OCI-LY7 (cell line): ENCODE results near the gene MBLAC1. TPM values are rescaled to one million over a fixed set of nuclear protein-coding genes. Genes with fewer than 3 reads are reported as not detected.
A peak's percentile ranks its signal among the peaks of the same experiment; 100 is the strongest.

Source experiments
- BruUV-seq: library from RNA; stranded (reverse); fragments of 400-500 nt; replicated peaks from 2 replicates; lab custom pipeline; 2021; lab: Mats Ljungman, UMichigan
- CTCF ChIA-PET: fragments of 300-600 bp; sonication (Branson Sonifier 250); formaldehyde crosslinking; loops from one replicate; lab custom pipeline; 2022; ENCODE audit warnings: antibody characterized with exemption; ENCODE audit not compliant: unreplicated experiment; lab: Charles Lee
- POLR2A ChIA-PET: fragments of 300-600 bp; sonication (Branson Sonifier 250); formaldehyde crosslinking; loops from one replicate; lab custom pipeline; 2022; ENCODE audit warnings: antibody characterized with exemption; lab: Charles Lee
- DNase-seq: peaks from one replicate; pipeline ENCODE4 v3.0.0-alpha.2; 2015; ENCODE audit warnings: low spot score
- H2AFZ ChIP-seq: fragments of 200-600 bp; sonication (generic), shearing (Covaris generic); 2 replicates; pipeline ENCODE4 v1.6.1; 2014; ENCODE audit warnings: mild to moderate bottlenecking, antibody characterized with exemption, low read length, moderate library complexity
- H3K27ac ChIP-seq: fragments of 200-600 bp; sonication (generic); 2 replicates; pipeline ENCODE4 v1.5.1; 2014; ENCODE audit warnings: mixed run types, low read depth, mild to moderate bottlenecking, moderate library complexity, low read length, inconsistent platforms; ENCODE audit not compliant: poor library complexity, severe bottlenecking
- H3K36me3 ChIP-seq: fragments of 200-600 bp; sonication (generic); 2 replicates; pipeline ENCODE4 v1.6.1; 2014; ENCODE audit warnings: mild to moderate bottlenecking, antibody characterized with exemption, low read length, moderate library complexity, mixed read lengths; ENCODE audit not compliant: insufficient read depth
- H3K4me1 ChIP-seq: fragments of 200-600 bp; sonication (generic); 2 replicates; pipeline ENCODE4 v1.5.1; 2014; ENCODE audit warnings: mild to moderate bottlenecking, low read length; ENCODE audit not compliant: insufficient read depth, poor library complexity, severe bottlenecking
- H3K4me2 ChIP-seq: fragments of 200-600 bp; sonication (generic); 2 replicates; pipeline ENCODE4 v1.6.1; 2014; ENCODE audit warnings: mild to moderate bottlenecking, low read length
- H3K4me3 ChIP-seq: fragments of 200-600 bp; sonication (generic); 2 replicates; pipeline ENCODE4 v1.5.1; 2014; ENCODE audit warnings: mild to moderate bottlenecking, low read depth, low read length; ENCODE audit not compliant: poor library complexity, severe bottlenecking
- H3K79me2 ChIP-seq: fragments of 200-600 bp; sonication (generic); 2 replicates; pipeline ENCODE4 v1.6.1; 2016; ENCODE audit warnings: low read depth, mild to moderate bottlenecking, low read length, moderate library complexity, mixed read lengths; ENCODE audit not compliant: insufficient read depth
- H3K9me2 ChIP-seq: fragments of 200-600 bp; sonication (generic); 2 replicates; pipeline ENCODE4 v1.6.1; 2016; ENCODE audit warnings: mild to moderate bottlenecking, low read length, mixed read lengths; ENCODE audit not compliant: insufficient read depth
- H3K9me3 ChIP-seq: fragments of 200-600 bp; sonication (generic); 2 replicates; pipeline ENCODE4 v1.6.1; 2014; ENCODE audit warnings: mild to moderate bottlenecking, mixed run types, low read length, mixed read lengths
- H4K20me1 ChIP-seq: fragments of 200-600 bp; sonication (generic); 2 replicates; pipeline ENCODE4 v1.6.1; 2014; ENCODE audit warnings: mild to moderate bottlenecking, antibody characterized with exemption, low read length, moderate library complexity, mixed read lengths; ENCODE audit not compliant: insufficient read depth
- EZH2phosphoT487 ChIP-seq: fragments of 200-600 bp; sonication (generic); IDR thresholded peaks from 2 replicates; pipeline ENCODE4 v1.6.1; 2018; ENCODE audit warnings: low read depth, borderline replicate concordance, mild to moderate bottlenecking, mixed run types, antibody characterized with exemption, low read length, moderate library complexity, mixed read lengths
- intact Hi-C: fragments of 100-400 bp; cut with micrococcal nuclease; formaldehyde crosslinking; loops from one replicate; pipeline ENCODE4 v1.10.0; 2022; ENCODE audit not compliant: unreplicated experiment
- total RNA-seq, 2 experiments: library from RNA; depleted of rRNA in 1 of 2; stranded (reverse); fragments of >200 nt in 1 of 2; shearing (Covaris generic) in 1 of 2; gene quantifications; 2 replicates each; pipeline ENCODE4 v1.2.3, GENCODE V29; 2014 to 2022
- TF ChIP-seq, protein P1 (sequence below): fragments of 200-600 bp; sonication (generic); conservative IDR thresholded peaks from 2 replicates; pipeline ENCODE4 v1.5.1; 2014; ENCODE audit warnings: mild to moderate bottlenecking, antibody characterized with exemption, low read length, moderate library complexity, mixed read lengths

MBLAC1 gene
- total RNA-seq, 2 experiments from 2014 or later: 4.5 to 4.8 TPM

DNA sequence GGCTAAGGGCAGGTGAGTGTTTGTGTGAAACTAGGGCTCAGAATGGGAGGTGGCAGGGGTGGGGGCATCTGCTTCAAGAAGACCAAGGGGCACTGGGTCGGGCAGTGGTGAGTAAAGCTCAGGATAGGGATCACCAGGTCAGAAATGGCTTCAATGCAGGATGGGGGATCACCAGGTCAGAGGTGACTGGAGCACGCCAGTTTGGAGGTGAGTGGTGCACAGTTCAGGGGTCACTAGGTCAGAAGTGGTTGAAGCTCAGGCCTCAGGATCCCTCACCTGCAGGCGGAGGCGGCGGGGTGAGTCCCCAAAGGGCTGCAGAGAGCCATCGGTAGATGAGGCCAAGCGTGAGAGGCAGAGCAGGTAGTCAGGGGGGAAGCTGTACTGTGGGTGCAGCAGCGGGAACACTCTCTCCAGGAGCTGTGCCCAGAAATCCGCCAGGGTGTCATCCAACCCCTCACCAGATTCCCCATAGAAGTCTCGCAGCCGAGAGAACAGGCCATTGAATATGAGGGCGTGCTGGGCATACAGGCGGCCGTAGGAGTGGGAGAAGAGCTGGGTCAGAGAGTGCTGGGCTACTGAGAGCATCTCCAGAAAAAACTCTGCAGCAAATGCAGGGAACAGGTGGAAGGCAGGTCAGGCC lies 48.6 kb downstream of the MBLAC1 start:
- Histone ChIP-seq H3K36me3 (peaks cover 9% of the 10 kb centered on the region; the same call in 1 of the 2 replicates), H4K20me1 (no peaks in the 10 kb centered on the region), H3K4me2 (peak overlapping the region; percentile 24; the same call in 1 of the 2 replicates), H3K4me3 (no peak overlapping the region), H3K27ac (no peak overlapping the region), H2AFZ (no peak overlapping the region), H3K9me2 (no peaks in the 10 kb centered on the region), H3K79me2 (peaks cover 6% of the 10 kb centered on the region; the same call in 1 of the 2 replicates), H3K4me1 (peaks cover 76% of the 10 kb centered on the region), H3K9me3 (no peaks in the 10 kb centered on the region)
- BruUV-seq: no TSS peak
- ChIA-PET CTCF (no interaction called here), POLR2A (interaction anchor here (0.7 to 1.0 kb wide), 2 partner anchors 15 to 16 kb away, joined by 3 to 4 read pairs; no protein-coding TSS in a partner anchor)
- TF ChIP-seq, protein P1, sequence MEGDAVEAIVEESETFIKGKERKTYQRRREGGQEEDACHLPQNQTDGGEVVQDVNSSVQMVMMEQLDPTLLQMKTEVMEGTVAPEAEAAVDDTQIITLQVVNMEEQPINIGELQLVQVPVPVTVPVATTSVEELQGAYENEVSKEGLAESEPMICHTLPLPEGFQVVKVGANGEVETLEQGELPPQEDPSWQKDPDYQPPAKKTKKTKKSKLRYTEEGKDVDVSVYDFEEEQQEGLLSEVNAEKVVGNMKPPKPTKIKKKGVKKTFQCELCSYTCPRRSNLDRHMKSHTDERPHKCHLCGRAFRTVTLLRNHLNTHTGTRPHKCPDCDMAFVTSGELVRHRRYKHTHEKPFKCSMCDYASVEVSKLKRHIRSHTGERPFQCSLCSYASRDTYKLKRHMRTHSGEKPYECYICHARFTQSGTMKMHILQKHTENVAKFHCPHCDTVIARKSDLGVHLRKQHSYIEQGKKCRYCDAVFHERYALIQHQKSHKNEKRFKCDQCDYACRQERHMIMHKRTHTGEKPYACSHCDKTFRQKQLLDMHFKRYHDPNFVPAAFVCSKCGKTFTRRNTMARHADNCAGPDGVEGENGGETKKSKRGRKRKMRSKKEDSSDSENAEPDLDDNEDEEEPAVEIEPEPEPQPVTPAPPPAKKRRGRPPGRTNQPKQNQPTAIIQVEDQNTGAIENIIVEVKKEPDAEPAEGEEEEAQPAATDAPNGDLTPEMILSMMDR: no peak
- TF ChIP-seq EZH2phosphoT487: no peak
- intact Hi-C loops: no loop called here
- no peak for DNase-seq

DNA sequence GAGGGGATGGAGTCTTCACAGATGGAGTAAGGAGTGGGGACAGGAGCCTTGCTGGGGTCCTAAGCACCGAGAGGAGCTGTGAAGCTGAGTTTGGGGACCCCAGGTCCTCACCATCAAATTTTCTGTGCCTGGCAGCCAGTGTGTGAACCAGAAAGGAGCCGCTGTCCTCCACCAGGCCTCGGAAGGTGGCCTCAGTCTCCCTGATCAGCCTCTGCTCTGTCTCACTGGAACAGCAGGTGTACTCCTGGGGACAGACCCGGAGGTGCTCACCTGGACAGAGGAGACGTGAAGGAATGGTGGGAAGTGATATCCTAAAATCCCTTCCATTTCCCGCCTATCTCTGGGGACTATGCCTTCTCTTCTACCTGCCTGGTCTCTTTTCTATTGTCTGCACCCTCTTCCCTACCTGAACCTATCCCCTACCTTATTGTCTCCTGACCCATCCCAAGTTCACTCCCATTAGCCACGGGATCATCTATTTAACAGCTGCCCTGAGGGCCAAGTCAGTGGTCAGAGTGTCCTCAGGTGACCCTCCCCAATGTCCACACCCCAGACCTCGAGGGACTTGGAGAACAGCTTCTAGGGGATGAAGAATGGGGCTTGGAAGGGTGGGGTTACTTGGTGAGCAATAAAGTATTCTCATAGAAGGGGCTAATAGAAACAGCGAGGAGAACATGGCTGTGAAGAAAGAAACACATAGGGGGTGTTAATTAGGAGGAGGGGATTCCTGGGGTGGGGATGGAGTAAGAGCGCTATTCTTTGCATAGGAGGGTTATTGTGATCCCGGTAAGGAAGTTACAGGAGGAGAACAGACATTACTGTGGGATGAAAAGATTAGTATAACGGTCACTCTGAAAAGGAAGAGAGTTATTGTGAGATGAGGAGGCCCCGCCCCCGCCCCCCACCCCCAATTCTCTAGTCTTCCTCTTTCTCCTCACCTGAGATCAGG lies 49.6 kb downstream of the MBLAC1 start:
- Histone ChIP-seq H3K36me3 (peaks cover 9% of the 10 kb centered on the region; the same call in 1 of the 2 replicates), H3K4me1 (peaks cover 76% of the 10 kb centered on the region), H3K79me2 (peaks cover 6% of the 10 kb centered on the region; the same call in 1 of the 2 replicates), H3K4me2 (peak overlapping the region; percentile 99), H2AFZ (no peak overlapping the region; the same call in 1 of the 2 replicates), H3K9me2 (no peaks in the 10 kb centered on the region), H3K9me3 (no peaks in the 10 kb centered on the region), H3K27ac (peak overlapping the region; percentile 39), H4K20me1 (no peaks in the 10 kb centered on the region), H3K4me3 (peak overlapping the region; percentile 95)
- ChIA-PET CTCF (interaction anchor here (0.6 kb wide), 1 partner anchor 1927 kb away, joined by 3 read pairs; no protein-coding TSS in a partner anchor), POLR2A (interaction anchor here (1.0 to 1.5 kb wide), 4 partner anchors 17 to 42 kb away, joined by 3 to 8 read pairs (median 6); partner anchors contain the start of gene LAMTOR4)
- TF ChIP-seq EZH2phosphoT487: no peak
- TF ChIP-seq, protein P1: no peak
- BruUV-seq: TSS peak; percentile 65
- intact Hi-C loops: no loop called here
- DNase-seq: no peak
